ENCODE data around the gene NODAL.

DNA sequence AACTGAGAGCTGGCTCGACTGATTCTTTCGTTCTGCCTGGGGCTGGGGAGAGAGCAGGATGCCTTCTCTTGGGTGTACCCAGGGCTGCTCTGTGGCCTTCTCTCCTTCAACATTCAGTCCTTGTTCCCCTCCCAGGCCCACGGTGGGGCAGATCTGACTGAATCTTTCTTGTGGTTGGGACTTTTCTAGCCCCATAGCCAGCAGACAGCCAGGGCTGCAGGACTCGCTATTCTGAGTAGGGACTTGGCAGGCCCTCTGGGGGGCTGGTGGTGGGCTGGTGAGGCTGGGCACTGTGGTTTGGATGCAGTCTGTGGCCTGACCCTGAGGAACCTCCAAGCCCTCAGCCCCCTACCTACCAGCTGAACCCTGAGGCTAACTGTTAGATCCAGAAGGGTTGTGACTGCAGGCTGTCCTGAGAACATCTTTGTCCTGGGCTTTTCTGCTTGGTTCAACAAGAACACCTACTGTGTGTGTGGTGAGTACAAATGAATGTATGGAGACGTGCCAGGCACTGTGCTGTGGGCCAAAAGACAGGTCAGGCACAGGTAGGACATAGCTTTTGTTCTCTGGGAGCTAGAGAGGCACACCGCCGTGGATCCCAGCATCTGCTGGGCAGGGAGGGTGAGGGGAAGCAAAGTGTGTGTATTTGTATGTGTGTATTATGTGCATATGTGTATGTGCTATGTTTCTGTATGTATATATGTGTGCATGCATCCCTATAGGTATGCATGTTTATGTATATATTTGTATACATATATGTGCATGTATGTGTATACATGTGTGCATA is 35.0 kb upstream of the NODAL start:
- no peak for TF ChIP-seq EZH2 (IDR thresholded peaks at IDR 0.05; ENCODE audit: insufficient read depth, poor library complexity, severe bottlenecking)
- TF ChIP-seq EZH2phosphoT487 (IDR thresholded peaks at IDR 0.05; ENCODE audit: insufficient read depth, low read depth), result no peak

All from GM23248 (cell line).